ENCODE measurements around the gene ZNF277.
"Not testable (repeated sequence)": the region's sequence is repeated elsewhere in the genome, so short reads cannot be mapped to it uniquely, and the experiment has no call there.

GRCh38 chr7:112391079-112391821, 184.8 kb downstream of the ZNF277 start:
- TF ChIP-seq, protein P1, sequence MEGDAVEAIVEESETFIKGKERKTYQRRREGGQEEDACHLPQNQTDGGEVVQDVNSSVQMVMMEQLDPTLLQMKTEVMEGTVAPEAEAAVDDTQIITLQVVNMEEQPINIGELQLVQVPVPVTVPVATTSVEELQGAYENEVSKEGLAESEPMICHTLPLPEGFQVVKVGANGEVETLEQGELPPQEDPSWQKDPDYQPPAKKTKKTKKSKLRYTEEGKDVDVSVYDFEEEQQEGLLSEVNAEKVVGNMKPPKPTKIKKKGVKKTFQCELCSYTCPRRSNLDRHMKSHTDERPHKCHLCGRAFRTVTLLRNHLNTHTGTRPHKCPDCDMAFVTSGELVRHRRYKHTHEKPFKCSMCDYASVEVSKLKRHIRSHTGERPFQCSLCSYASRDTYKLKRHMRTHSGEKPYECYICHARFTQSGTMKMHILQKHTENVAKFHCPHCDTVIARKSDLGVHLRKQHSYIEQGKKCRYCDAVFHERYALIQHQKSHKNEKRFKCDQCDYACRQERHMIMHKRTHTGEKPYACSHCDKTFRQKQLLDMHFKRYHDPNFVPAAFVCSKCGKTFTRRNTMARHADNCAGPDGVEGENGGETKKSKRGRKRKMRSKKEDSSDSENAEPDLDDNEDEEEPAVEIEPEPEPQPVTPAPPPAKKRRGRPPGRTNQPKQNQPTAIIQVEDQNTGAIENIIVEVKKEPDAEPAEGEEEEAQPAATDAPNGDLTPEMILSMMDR (IDR thresholded peaks at IDR 0.05) = not testable (repeated sequence)
- not testable (repeated sequence) for TF ChIP-seq POLR2A (IDR thresholded peaks at IDR 0.05)

Measured in transverse colon (tissue), 3 donors.